ENCODE measurements around the gene IL25.

The IL25 gene

DNA sequence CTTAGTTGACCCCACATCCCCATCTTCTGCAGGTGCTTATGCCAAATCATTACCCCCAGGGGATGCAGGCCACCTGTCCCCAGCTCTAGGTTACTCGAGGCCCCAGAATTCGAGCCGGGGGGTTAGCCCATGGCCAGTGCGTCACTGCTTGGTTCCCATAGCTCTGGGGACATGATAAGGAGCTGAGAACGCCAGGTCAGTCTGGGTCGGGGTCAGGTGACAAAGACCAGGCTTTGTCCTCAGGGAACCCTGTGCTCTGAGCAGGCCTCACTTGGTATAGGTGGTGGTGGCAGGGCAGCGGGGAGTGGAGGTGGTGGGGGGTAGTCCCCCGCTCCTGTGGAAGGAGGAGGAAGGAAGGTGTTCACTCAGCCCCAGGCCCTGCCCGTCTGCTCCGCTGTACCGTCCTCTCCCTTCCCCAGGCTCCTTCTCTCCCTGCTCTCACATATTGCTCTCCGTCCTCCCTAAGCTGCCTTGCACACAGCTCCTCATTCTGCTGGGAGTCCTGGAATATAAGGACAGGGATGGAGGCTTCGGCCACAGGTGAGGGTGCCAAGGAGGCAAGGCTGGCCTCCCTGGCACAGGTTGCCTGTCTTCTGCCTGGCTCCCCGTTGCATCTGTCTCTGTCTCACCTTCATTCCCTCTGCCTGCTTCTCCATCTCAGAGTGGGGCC, 37.5 kb downstream of the IL25 start:
- TF ChIP-seq CTCF (conservative IDR thresholded peaks at IDR 0.05; ENCODE audit: low read depth): no peak
- ChIA-PET POLR2A (ENCODE audit: low non-redundant PET) (no interaction called here), CTCF (no interaction called here)
- no peak overlapping the region for H3K27ac ChIP-seq
- no peak for DNase-seq (ENCODE audit: low spot score)

DNA sequence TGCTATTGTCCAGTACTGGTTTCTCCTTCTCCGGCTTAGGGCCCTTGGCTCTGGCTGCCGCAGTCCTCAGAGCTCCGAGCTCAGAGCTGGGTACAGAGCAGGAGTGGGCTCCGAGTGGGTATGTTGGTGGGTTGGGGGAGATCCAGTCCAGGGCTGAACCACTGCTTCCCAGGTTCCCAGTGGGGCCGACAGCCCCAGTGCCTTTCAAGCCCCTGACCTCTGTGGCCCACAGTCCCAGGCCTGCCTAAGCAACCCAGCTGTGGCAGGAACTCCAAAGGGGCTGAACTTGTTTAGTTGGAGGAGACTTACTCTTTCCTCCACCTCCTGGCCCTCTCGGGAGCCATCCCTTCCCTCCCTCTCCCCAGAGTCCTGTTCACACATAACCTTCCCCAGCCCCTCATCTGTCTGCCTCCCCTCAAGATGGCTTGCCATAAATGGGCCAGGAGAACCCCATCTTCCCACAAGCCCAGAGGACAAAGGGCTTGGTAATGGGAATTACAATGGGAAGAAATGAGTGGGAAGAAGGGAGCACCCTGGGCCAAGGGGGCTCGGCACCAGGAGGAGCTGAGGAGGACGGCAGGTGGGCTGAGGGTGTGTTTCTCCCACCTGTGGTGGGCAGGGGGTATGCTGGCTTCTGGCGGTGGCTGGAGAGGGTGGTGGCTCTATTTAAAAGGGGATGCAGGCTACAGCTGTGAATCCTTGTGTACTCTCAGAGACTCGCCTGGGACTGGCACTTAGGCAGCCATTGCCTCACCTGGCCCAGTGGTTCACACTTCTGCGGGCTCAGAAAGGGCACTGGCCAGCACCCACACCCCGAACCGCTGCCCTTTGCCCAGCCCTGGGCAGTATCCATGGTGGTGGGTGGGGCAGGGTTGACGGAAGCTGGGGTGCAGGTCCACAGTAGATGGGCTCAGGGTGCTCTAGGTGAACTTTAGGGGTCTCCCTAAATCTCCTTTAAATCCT, 39.2 kb downstream of the IL25 start:
- ChIA-PET CTCF (interaction anchor here (1.7 kb wide), 1 partner anchor 32 kb away, joined by 5 read pairs; no protein-coding TSS in a partner anchor), POLR2A (ENCODE audit: low non-redundant PET) (no interaction called here)
- no peak overlapping the region for H3K27ac ChIP-seq
- TF ChIP-seq CTCF (conservative IDR thresholded peaks at IDR 0.05; ENCODE audit: low read depth): no peak
- DNase-seq (ENCODE audit: low spot score): no peak

GRCh38 chr14:23413681-23414080, 41.1 kb downstream of the IL25 start:
- TF ChIP-seq CTCF (conservative IDR thresholded peaks at IDR 0.05; ENCODE audit: low read depth): no peak
- ChIA-PET CTCF (interaction anchor here (1.7 kb wide), 1 partner anchor 34 kb away, joined by 5 read pairs; no protein-coding TSS in a partner anchor), POLR2A (ENCODE audit: low non-redundant PET) (no interaction called here)
- H3K27ac ChIP-seq: no peak overlapping the region
- no peak for DNase-seq (ENCODE audit: low spot score)

- H3K27ac ChIP-seq: no peak overlapping the region
- no peak for TF ChIP-seq CTCF (conservative IDR thresholded peaks at IDR 0.05; ENCODE audit: low read depth)
- ChIA-PET CTCF (interaction anchor here (0.7 kb wide), 1 partner anchor 35 kb away, joined by 5 read pairs; no protein-coding TSS in a partner anchor), POLR2A (ENCODE audit: low non-redundant PET) (no interaction called here)
- DNase-seq (ENCODE audit: low spot score): no peak
Observed at GRCh38 chr14:23414254-23414653, 41.6 kb downstream of the IL25 start.

GRCh38 chr14:23414906-23415820, 42.6 kb downstream of the IL25 start:
- ChIA-PET POLR2A (ENCODE audit: low non-redundant PET) (no interaction called here), CTCF (interaction anchor here (0.6 to 0.7 kb wide), 2 partner anchors 36 to 523 kb away, joined by 4 to 5 read pairs; no protein-coding TSS in a partner anchor)
- TF ChIP-seq CTCF (conservative IDR thresholded peaks at IDR 0.05; ENCODE audit: low read depth): no peak
- H3K27ac ChIP-seq: no peak overlapping the region
- no peak for DNase-seq (ENCODE audit: low spot score)

All from RWPE1 (cell line).